Esophagus squamous epithelium (tissue), 4 donors: ENCODE measurements around the gene ST7.

Source experiments
- CTCF ChIP-seq, 6 experiments: fragments of 450-650 bp in 4 of 6; fragments of 200-600 bp in 2 of 6; sonication (generic) in 2 of 6; IDR thresholded peaks; one replicate each; pipeline ENCODE4 v1.5.1; 2016 to 2019; ENCODE audit warnings: antibody characterized with exemption in 6 of 6, mild to moderate bottlenecking in 4 of 6, moderate library complexity in 4 of 6
- POLR2A ChIP-seq, 4 donors: fragments of 450-650 bp; IDR thresholded peaks; one replicate each; pipeline ENCODE4 v1.6.1; 2017; ENCODE audit warnings: antibody characterized with exemption in 4 of 4, mild to moderate bottlenecking in 4 of 4, moderate library complexity in 3 of 4

- TF ChIP-seq CTCF (IDR thresholded peaks at IDR 0.05) (no peak), POLR2A (IDR thresholded peaks at IDR 0.05) (no peak)
Observed at GRCh38 chr7:117200132-117200531, 246.8 kb downstream of the ST7 start.
